Nephron progenitor cell (in vitro differentiated cells): ENCODE data around the gene CREBBP.

Experiments used
- DNase-seq: peaks from one replicate; pipeline ENCODE4 v3.0.0; 2021
- H3K27ac Mint-ChIP-seq: 2 replicates; pipeline ENCODE4 v1.8.0; 2021; ENCODE audit warnings: mild to moderate bottlenecking, moderate library complexity, mixed read lengths
- H3K27me3 Mint-ChIP-seq: 2 replicates; pipeline ENCODE4 v1.8.0; 2021; ENCODE audit warnings: mild to moderate bottlenecking, low read depth, mixed read lengths; ENCODE audit not compliant: poor library complexity
- H3K36me3 Mint-ChIP-seq: 2 replicates; pipeline ENCODE4 v1.8.0; 2021; ENCODE audit warnings: low read depth, mixed read lengths
- H3K4me1 Mint-ChIP-seq: 2 replicates; pipeline ENCODE4 v1.8.0; 2021; ENCODE audit warnings: mixed read lengths
- H3K4me3 Mint-ChIP-seq: 2 replicates; pipeline ENCODE4 v1.8.0; 2021; ENCODE audit warnings: mild to moderate bottlenecking, moderate library complexity, mixed read lengths
- H3K9me3 Mint-ChIP-seq: 2 replicates; pipeline ENCODE4 v1.8.0; 2021; ENCODE audit warnings: mild to moderate bottlenecking, moderate library complexity, mixed read lengths
- TF ChIP-seq, protein P1 (sequence below): fragments of 200-600 bp; sonication (generic); IDR thresholded peaks from 2 replicates; pipeline ENCODE4 v1.5.0; 2021; ENCODE audit warnings: antibody characterized with exemption

The CREBBP gene

DNA sequence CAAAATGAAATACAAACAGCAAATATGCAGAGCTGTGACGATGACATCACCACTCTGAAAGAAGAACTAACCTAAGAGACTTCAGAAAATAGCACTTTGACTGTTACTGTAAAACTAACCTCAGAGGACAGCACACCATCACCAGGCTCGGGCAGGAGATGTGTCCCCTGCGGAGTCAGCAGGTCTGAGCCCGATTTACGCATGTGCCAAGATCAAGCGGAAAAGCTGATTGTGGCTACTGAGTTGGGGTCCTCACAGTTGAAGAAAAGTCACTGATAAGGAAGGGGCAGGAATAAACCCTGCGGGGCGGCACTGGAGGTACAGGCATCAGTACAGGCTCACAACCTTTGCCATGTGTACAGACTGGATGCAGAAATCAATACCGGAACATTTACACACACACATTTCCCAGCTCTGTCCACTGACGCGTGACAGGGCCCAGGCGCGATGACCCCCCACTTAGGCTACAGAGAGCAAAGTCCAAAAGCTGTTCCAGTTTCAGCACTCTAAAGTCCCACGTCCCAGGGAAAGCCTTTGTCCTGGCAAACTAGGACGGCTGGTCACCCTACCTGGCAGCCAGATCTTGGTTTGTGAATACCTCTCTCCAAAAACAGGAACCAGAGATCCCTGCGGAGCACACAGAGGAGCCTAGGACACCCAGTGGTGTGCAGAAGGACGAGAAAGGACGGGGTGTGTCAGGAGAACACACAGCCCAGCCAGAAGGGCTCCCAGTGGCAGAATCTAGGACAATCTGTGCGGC is 184.7 kb downstream of the CREBBP start:
- TF ChIP-seq, protein P1, sequence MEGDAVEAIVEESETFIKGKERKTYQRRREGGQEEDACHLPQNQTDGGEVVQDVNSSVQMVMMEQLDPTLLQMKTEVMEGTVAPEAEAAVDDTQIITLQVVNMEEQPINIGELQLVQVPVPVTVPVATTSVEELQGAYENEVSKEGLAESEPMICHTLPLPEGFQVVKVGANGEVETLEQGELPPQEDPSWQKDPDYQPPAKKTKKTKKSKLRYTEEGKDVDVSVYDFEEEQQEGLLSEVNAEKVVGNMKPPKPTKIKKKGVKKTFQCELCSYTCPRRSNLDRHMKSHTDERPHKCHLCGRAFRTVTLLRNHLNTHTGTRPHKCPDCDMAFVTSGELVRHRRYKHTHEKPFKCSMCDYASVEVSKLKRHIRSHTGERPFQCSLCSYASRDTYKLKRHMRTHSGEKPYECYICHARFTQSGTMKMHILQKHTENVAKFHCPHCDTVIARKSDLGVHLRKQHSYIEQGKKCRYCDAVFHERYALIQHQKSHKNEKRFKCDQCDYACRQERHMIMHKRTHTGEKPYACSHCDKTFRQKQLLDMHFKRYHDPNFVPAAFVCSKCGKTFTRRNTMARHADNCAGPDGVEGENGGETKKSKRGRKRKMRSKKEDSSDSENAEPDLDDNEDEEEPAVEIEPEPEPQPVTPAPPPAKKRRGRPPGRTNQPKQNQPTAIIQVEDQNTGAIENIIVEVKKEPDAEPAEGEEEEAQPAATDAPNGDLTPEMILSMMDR = no peak
- Mint-ChIP-seq H3K4me1 (peaks cover 26% of the 10 kb centered on the region), H3K27ac (peak overlapping the region; percentile 96), H3K36me3 (peaks cover 33% of the 10 kb centered on the region), H3K4me3 (no peak overlapping the region), H3K9me3 (no peaks in the 10 kb centered on the region), H3K27me3 (no peaks in the 10 kb centered on the region)
- no peak for DNase-seq

- H3K4me3 Mint-ChIP-seq = no peak overlapping the region
- peaks cover 32% of the 10 kb centered on the region for H3K4me1 Mint-ChIP-seq
- H3K9me3 Mint-ChIP-seq = no peaks in the 10 kb centered on the region
- TF ChIP-seq, protein P1 = no peak
- H3K27me3 Mint-ChIP-seq = no peaks in the 10 kb centered on the region
- DNase-seq = no peak
- H3K27ac Mint-ChIP-seq = peak overlapping the region; percentile 28
- peaks cover 46% of the 10 kb centered on the region for H3K36me3 Mint-ChIP-seq
These were observed 186.5 kb downstream of the CREBBP start for GRCh38 chr16:3694051-3694450.

DNA sequence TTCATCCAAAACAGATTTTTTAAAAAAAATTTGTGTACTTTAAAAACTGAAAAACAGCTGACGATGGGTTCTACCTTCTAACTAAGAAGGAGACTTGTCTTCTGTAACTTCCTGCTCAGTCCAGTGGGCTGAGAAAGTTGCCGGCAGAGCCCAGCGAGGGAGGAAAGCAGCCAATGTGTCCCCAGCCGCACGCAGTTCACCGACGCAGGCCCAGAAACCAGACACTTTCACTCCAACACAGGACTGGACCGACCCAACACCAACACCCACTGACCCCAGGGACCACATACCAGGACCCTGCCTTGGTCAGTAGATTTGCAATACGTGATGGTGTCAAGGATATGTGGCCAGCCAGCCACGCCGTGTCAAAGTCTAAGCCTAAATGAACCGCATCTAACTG is 188.8 kb downstream of the CREBBP start:
- H3K9me3 Mint-ChIP-seq = no peaks in the 10 kb centered on the region

GRCh38 chr16:3690980-3691720 is 189.4 kb downstream of the CREBBP start:
- H3K4me3 Mint-ChIP-seq = no peak overlapping the region
- peak overlapping the region; percentile 83 for H3K27ac Mint-ChIP-seq
- peaks cover 58% of the 10 kb centered on the region for H3K36me3 Mint-ChIP-seq
- H3K27me3 Mint-ChIP-seq = peaks cover 2% of the 10 kb centered on the region
- TF ChIP-seq, protein P1 = no peak
- H3K9me3 Mint-ChIP-seq = no peaks in the 10 kb centered on the region
- H3K4me1 Mint-ChIP-seq = peaks cover 30% of the 10 kb centered on the region
- no peak for DNase-seq

More for the DNA sequence above, 188.8 kb downstream of the CREBBP start:
- TF ChIP-seq, protein P1 = no peak
- no peak for DNase-seq
- Mint-ChIP-seq H3K4me1 (peaks cover 32% of the 10 kb centered on the region), H3K27ac (peak overlapping the region; percentile 51), H3K36me3 (peaks cover 57% of the 10 kb centered on the region), H3K27me3 (peaks cover 2% of the 10 kb centered on the region), H3K4me3 (no peak overlapping the region)

DNA sequence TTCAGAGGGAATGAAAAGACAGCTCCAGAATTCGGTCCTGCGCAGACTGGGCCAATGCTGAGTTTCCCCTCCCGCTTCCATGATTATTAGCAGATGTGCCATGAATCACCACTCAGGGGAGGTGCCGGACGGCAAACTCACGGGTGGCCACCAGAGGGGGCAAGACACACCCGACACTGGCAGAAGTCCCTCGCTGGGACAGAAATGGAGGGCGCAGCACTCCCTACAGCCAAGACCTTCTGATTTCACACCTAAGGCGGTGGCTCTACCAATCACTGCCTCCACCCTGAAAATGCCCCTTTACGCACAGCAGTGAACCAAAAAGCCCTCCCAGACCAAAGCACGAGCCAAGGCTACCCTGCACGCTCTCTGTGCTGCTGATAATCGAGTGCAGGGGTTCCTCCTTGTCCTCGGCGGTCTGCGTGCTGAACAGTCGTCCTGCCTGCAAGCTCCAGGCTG is 190.0 kb downstream of the CREBBP start:
- H3K4me3 Mint-ChIP-seq = no peak overlapping the region
- no peaks in the 10 kb centered on the region for H3K9me3 Mint-ChIP-seq
- H3K36me3 Mint-ChIP-seq = peaks cover 58% of the 10 kb centered on the region
- peak overlapping the region; percentile 83 for H3K27ac Mint-ChIP-seq
- peak; percentile 89 for DNase-seq
- peaks cover 23% of the 10 kb centered on the region for H3K4me1 Mint-ChIP-seq
- TF ChIP-seq, protein P1 = peak; percentile 87
- H3K27me3 Mint-ChIP-seq = peaks cover 2% of the 10 kb centered on the region
